Measurements from ENCODE around the gene TEKT2.

GRCh38 chr1:36068866-36069265 lies 15.0 kb upstream of the TEKT2 start:
- TF ChIP-seq CHD1 (IDR thresholded peaks at IDR 0.05; ENCODE audit: low read depth, low read length) (no peak), MXI1 (IDR thresholded peaks at IDR 0.05; ENCODE audit: borderline replicate concordance, low read depth, low read length) (no peak), POLR2A (IDR thresholded peaks at IDR 0.05; ENCODE audit: low read depth, low read length) (no peak), MAFK (IDR thresholded peaks at IDR 0.05; ENCODE audit: low read depth, low read length) (no peak), FOS (IDR thresholded peaks at IDR 0.05; ENCODE audit: low read depth, low read length) (no peak), BHLHE40 (IDR thresholded peaks at IDR 0.05; ENCODE audit: low read depth, low read length) (no peak), USF2 (IDR thresholded peaks at IDR 0.05; ENCODE audit: low read depth, low read length) (no peak), MAZ (IDR thresholded peaks at IDR 0.05; ENCODE audit: borderline replicate concordance, low read depth, low read length) (no peak), SMC3 (IDR thresholded peaks at IDR 0.05; ENCODE audit: low read depth, low read length) (no peak), RCOR1 (IDR thresholded peaks at IDR 0.05; ENCODE audit: insufficient replicate concordance, low read length) (no peak), NFE2L2 (IDR thresholded peaks at IDR 0.05; ENCODE audit: low read depth, low read length) (no peak)
- TF ChIP-seq, protein P1, sequence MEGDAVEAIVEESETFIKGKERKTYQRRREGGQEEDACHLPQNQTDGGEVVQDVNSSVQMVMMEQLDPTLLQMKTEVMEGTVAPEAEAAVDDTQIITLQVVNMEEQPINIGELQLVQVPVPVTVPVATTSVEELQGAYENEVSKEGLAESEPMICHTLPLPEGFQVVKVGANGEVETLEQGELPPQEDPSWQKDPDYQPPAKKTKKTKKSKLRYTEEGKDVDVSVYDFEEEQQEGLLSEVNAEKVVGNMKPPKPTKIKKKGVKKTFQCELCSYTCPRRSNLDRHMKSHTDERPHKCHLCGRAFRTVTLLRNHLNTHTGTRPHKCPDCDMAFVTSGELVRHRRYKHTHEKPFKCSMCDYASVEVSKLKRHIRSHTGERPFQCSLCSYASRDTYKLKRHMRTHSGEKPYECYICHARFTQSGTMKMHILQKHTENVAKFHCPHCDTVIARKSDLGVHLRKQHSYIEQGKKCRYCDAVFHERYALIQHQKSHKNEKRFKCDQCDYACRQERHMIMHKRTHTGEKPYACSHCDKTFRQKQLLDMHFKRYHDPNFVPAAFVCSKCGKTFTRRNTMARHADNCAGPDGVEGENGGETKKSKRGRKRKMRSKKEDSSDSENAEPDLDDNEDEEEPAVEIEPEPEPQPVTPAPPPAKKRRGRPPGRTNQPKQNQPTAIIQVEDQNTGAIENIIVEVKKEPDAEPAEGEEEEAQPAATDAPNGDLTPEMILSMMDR (conservative IDR thresholded peaks at IDR 0.05; ENCODE audit: low read depth, low read length): no peak

Data from IMR-90 (cell line).